Liver (tissue), 9 donors: ENCODE measurements around the gene EPB41L4A. TPM values are rescaled to one million over a fixed set of nuclear protein-coding genes. Genes with fewer than 3 reads are reported as not detected.

Source experiments
- DNase-seq: peaks from one replicate; pipeline ENCODE4 v3.0.0-alpha.2; 2017; ENCODE audit warnings: low spot score
- H3K27ac ChIP-seq, 2 donors: one replicate each; pipeline ENCODE4 v1.7.0; 2013; ENCODE audit warnings: inconsistent platforms in 2 of 2, low read length in 2 of 2, control low read depth in 1 of 2, low read depth in 1 of 2, mild to moderate bottlenecking in 1 of 2
- H3K27me3 ChIP-seq, 4 donors: one replicate each; pipeline versions ENCODE4 v1.6.1 to v1.7.0; 2013; ENCODE audit warnings: low read length in 3 of 4, inconsistent platforms in 1 of 4, mild to moderate bottlenecking in 1 of 4, moderate library complexity in 1 of 4; ENCODE audit not compliant: control insufficient read depth in 4 of 4, insufficient read depth in 4 of 4
- H3K36me3 ChIP-seq, 4 donors: one replicate each; pipeline versions ENCODE4 v1.6.1 to v1.7.0; 2013; ENCODE audit warnings: low read length in 3 of 4, mild to moderate bottlenecking in 3 of 4, low read depth in 1 of 4, moderate library complexity in 1 of 4; ENCODE audit not compliant: control insufficient read depth in 4 of 4, insufficient read depth in 3 of 4
- H3K4me1 ChIP-seq, 4 donors: one replicate each; pipeline versions ENCODE4 v1.6.1 to v1.7.0; 2013; ENCODE audit warnings: low read length in 3 of 4, mild to moderate bottlenecking in 3 of 4, moderate library complexity in 1 of 4; ENCODE audit not compliant: control insufficient read depth in 4 of 4, insufficient read depth in 4 of 4
- H3K4me3 ChIP-seq, 3 donors: one replicate each; pipeline versions ENCODE4 v1.6.1 to v1.7.0; 2013; ENCODE audit warnings: low read length in 3 of 3, control low read depth in 1 of 3, low read depth in 1 of 3, mild to moderate bottlenecking in 1 of 3
- H3K9ac ChIP-seq, 2 donors: one replicate each; pipeline ENCODE4 v1.7.0; 2013; ENCODE audit warnings: low read length in 2 of 2, mild to moderate bottlenecking in 2 of 2, moderate library complexity in 2 of 2, control low read depth in 1 of 2, low read depth in 1 of 2
- H3K9me3 ChIP-seq, 4 donors: one replicate each; pipeline versions ENCODE4 v1.6.1 to v1.7.0; 2013; ENCODE audit warnings: low read length in 3 of 4; ENCODE audit not compliant: control insufficient read depth in 4 of 4
- ATF3 ChIP-seq: IDR thresholded peaks from 2 replicates; pipeline ENCODE4 v1.6.1; 2016; ENCODE audit warnings: antibody characterized with exemption
- CTCF ChIP-seq: fragments of 150-350 bp; IDR thresholded peaks from 2 replicates; pipeline ENCODE4 v1.5.1; 2017; ENCODE audit warnings: improper control_type of control experiment, low read depth, low read length; ENCODE audit not compliant: missing input control
- EGR1 ChIP-seq, 2 donors: IDR thresholded peaks; 2 replicates each; pipeline ENCODE4 v1.6.1; 2016 to 2018; ENCODE audit warnings: antibody characterized with exemption in 2 of 2, low read depth in 2 of 2
- FOXA1 ChIP-seq: IDR thresholded peaks from 2 replicates; pipeline ENCODE4 v1.6.1; 2016; ENCODE audit warnings: antibody characterized with exemption
- FOXA2 ChIP-seq: IDR thresholded peaks from 2 replicates; pipeline ENCODE4 v1.6.1; 2016; ENCODE audit warnings: antibody characterized with exemption
- GABPA ChIP-seq, 2 donors: IDR thresholded peaks in 1 of 2; conservative IDR thresholded peaks in 1 of 2; 2 replicates each; pipeline ENCODE4 v1.6.1; 2016; ENCODE audit warnings: antibody characterized with exemption in 2 of 2, mild to moderate bottlenecking in 1 of 2, moderate library complexity in 1 of 2
- HNF4A ChIP-seq, 2 donors: conservative IDR thresholded peaks; 2 replicates each; pipeline ENCODE4 v1.6.1; 2016; ENCODE audit warnings: antibody characterized with exemption in 2 of 2, mild to moderate bottlenecking in 2 of 2
- HNF4G ChIP-seq: IDR thresholded peaks from 2 replicates; pipeline ENCODE4 v1.6.1; 2016; ENCODE audit warnings: antibody characterized with exemption
- JUND ChIP-seq, 2 donors: IDR thresholded peaks; 2 replicates each; pipeline ENCODE4 v1.6.1; 2016; ENCODE audit warnings: antibody characterized with exemption in 2 of 2
- MAX ChIP-seq: IDR thresholded peaks from 2 replicates; pipeline ENCODE4 v1.6.1; 2016; ENCODE audit warnings: antibody characterized with exemption
- NR2F2 ChIP-seq: IDR thresholded peaks from 2 replicates; pipeline ENCODE4 v1.6.1; 2016; ENCODE audit warnings: antibody characterized with exemption
- RAD21 ChIP-seq, 2 donors: IDR thresholded peaks; 2 replicates each; pipeline ENCODE4 v1.6.1; 2016; ENCODE audit warnings: antibody characterized with exemption in 2 of 2, mild to moderate bottlenecking in 2 of 2
- REST ChIP-seq: IDR thresholded peaks from 2 replicates; pipeline ENCODE4 v1.6.1; 2016; ENCODE audit warnings: antibody characterized with exemption, mild to moderate bottlenecking
- SP1 ChIP-seq: IDR thresholded peaks from 2 replicates; pipeline ENCODE4 v1.6.1; 2018; ENCODE audit warnings: antibody characterized with exemption, mild to moderate bottlenecking
- TAF1 ChIP-seq: conservative IDR thresholded peaks from 2 replicates; pipeline ENCODE4 v1.6.1; 2016; ENCODE audit warnings: antibody characterized with exemption, mild to moderate bottlenecking
- YY1 ChIP-seq: IDR thresholded peaks from 2 replicates; pipeline ENCODE4 v1.6.1; 2016; ENCODE audit warnings: antibody characterized with exemption, mild to moderate bottlenecking
- ZBTB33 ChIP-seq: IDR thresholded peaks from 2 replicates; pipeline ENCODE4 v1.6.1; 2016; ENCODE audit warnings: antibody characterized with exemption
- WGBS: extraction: QIAGEN DNeasy Blood & Tissue Kit; methylation state at CpG from one replicate; pipeline ENCODE4 v1.1.7; 2013; 5-methylcytosine and 5-hydroxymethylcytosine counted together
- polyA plus RNA-seq, 2 donors: library from polyadenylated mRNA; stranded (reverse) in 1 of 2; unstranded in 1 of 2; fragments of 200-250 nt in 1 of 2; fragments of >200 nt in 1 of 2; fragmentation: Nextera tagmentation in 1 of 2; extraction: Ambion mirVana in 1 of 2; gene quantifications; one replicate each; pipeline versions ENCODE4 v1.2.1 to v1.2.3, GENCODE V29; 2013 to 2015
- total RNA-seq, 2 donors: library from RNA; depleted of rRNA; stranded (reverse); fragments of >200 nt; gene quantifications; one replicate each; pipeline ENCODE4 v1.2.3, GENCODE V29; 2014
- donor health status: healthy.
- donor health status: healthy.
- donor health status: healthy.
- donor health status: healthy.
- donor health status: healthy.

Gene EPB41L4A
- total and polyA plus RNA-seq, 4 donors, result 1.1 to 8.0 (median 3.9) TPM

- H3K27me3 ChIP-seq, result no peaks in the 10 kb centered on the region
- H3K36me3 ChIP-seq, result no peaks in the 10 kb centered on the region
- H3K4me3 ChIP-seq, result no peak overlapping the region
- peaks cover 0 to 5% (median 0%) of the 10 kb centered on the region in 4 donors for H3K9me3 ChIP-seq
- no peak for TF ChIP-seq ZBTB33
- TF ChIP-seq GABPA (IDR thresholded peaks at IDR 0.05 in 1 of 2, conservative IDR thresholded peaks at IDR 0.05 in 1 of 2), result no peak
- TF ChIP-seq NR2F2, result no peak
- no peak for TF ChIP-seq RAD21 (IDR thresholded peaks at IDR 0.05)
- no peak for TF ChIP-seq FOXA1
- DNase-seq, result no peak
- no peaks in the 10 kb centered on the region for H3K4me1 ChIP-seq
- H3K27ac ChIP-seq, result no peak overlapping the region
- 97% methylated on average over 2 of the region's 2 CpGs for WGBS
- no peak overlapping the region for H3K9ac ChIP-seq
These were observed 21.0 kb upstream of the EPB41L4A start for GRCh38 chr5:112440031-112440430.

- Histone ChIP-seq H3K4me1 (no peaks in the 10 kb centered on the region), H3K36me3 (no peaks in the 10 kb centered on the region), H3K4me3 (no peak overlapping the region), H3K9ac (no peak overlapping the region), H3K9me3 (peaks cover 0 to 5% (median 0%) of the 10 kb centered on the region in 4 donors), H3K27me3 (no peaks in the 10 kb centered on the region), H3K27ac (no peak overlapping the region)
- no peak for DNase-seq
- WGBS, result 51% methylated on average over 2 of the region's 2 CpGs
- TF ChIP-seq TAF1, result no peak
- no peak for TF ChIP-seq CTCF
- TF ChIP-seq FOXA1, result no peak
- TF ChIP-seq NR2F2, result no peak
- TF ChIP-seq HNF4A (conservative IDR thresholded peaks at IDR 0.05), result no peak
- no peak for TF ChIP-seq ATF3
- TF ChIP-seq YY1, result no peak
- no peak for TF ChIP-seq REST
- no peak for TF ChIP-seq FOXA2
- TF ChIP-seq ZBTB33, result no peak
- no peak for TF ChIP-seq GABPA (IDR thresholded peaks at IDR 0.05 in 1 of 2, conservative IDR thresholded peaks at IDR 0.05 in 1 of 2)
- no peak for TF ChIP-seq RAD21 (IDR thresholded peaks at IDR 0.05)
- TF ChIP-seq JUND (IDR thresholded peaks at IDR 0.05), result no peak
- TF ChIP-seq SP1, result no peak
- no peak for TF ChIP-seq HNF4G
- TF ChIP-seq MAX, result no peak
- TF ChIP-seq EGR1 (IDR thresholded peaks at IDR 0.05; ENCODE audit: low read depth in 2 of 2), result no peak
These were observed 17.1 kb upstream of the EPB41L4A start for GRCh38 chr5:112436144-112436543.
